HG03460 (cell line): Measurements from ENCODE around the gene NDUFA5.
A peak's percentile ranks its signal among the peaks of the same experiment; 100 is the strongest.
"Not testable (repeated sequence)": the region's sequence is repeated elsewhere in the genome, so short reads cannot be mapped to it uniquely, and the experiment has no call there.

Experiments
- ATAC-seq: cut with Tn5 transposase; IDR thresholded peaks from one replicate; pipeline ENCODE4 v1.9.1; 2021; ENCODE audit not compliant: unreplicated experiment

Gene NDUFA5

DNA sequence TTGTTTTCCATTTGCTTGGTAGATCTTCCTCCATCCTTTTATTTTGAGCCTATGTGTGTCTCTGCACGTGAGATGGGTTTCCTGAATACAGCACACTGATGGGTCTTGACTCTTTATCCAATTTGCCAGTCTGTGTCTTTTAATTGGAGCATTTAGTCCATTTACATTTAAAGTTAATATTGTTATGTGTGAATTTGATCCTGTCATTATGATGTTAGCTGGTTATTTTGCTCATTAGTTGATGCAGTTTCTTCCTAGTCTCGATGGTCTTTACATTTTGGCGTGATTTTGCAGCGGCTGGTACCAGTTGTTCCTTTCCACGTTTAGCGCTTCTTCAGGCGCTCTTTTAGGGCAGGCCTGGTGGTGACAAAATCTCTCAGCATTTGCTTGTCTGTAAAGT, 31.1 kb downstream of the NDUFA5 start:
- not testable (repeated sequence) for ATAC-seq

DNA sequence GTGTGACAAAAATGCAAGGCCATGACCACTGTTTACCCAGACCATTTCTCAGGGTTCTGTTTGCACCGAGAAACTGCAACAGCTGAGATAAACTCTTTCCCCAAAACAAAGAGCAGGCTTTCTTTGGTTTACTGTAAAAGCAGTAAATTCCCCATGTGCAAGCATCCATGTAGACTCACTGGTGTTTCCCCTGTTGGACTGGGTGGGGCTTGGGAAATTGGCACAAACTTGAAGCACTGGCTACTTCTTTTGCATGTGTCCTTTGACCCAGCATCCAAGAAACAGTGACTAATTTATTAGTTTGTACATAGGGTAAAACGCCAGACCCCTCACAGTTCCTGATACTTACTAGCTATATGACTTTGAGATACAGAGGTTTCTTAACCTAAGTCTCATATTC, 35.6 kb downstream of the NDUFA5 start:
- no peak for ATAC-seq

DNA sequence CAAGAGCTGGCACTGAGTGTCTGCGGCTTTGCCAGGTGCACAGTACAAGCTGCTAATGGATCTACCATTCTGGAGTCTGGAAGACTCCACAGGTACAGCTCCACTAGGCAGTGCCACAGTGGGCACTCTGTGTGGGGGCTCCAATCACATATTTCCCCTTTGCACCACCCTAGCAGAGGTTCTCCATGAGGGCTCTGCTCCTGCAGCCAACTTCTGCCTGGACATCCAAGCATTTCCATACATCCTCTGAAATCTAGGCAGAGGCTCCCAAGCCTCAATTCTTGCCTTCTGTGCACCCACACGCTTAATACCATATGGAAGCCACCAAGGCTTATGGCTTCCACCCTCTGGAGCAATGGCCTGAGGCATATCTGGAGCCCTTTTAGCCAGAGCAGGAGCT, 52.4 kb downstream of the NDUFA5 start:
- no peak for ATAC-seq

DNA sequence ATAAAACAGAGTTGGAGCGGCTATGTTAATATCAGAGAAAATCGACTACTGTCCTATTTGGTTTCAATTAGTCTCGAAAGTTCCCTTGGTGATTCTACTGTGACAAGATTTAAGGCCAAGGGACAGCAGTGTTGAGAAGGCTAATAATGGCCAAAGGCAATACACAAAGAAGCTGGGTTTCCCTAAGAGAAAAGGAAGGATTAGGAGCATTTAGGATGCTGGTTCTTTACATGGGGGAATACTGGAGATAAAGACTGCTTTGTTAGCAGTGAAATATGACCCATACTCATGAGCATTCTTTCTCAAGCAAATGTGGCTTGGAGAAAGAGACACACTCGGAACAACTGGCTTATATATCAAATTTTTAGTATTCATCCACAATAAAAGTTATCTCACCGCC, 55.4 kb downstream of the NDUFA5 start:
- no peak for ATAC-seq

DNA sequence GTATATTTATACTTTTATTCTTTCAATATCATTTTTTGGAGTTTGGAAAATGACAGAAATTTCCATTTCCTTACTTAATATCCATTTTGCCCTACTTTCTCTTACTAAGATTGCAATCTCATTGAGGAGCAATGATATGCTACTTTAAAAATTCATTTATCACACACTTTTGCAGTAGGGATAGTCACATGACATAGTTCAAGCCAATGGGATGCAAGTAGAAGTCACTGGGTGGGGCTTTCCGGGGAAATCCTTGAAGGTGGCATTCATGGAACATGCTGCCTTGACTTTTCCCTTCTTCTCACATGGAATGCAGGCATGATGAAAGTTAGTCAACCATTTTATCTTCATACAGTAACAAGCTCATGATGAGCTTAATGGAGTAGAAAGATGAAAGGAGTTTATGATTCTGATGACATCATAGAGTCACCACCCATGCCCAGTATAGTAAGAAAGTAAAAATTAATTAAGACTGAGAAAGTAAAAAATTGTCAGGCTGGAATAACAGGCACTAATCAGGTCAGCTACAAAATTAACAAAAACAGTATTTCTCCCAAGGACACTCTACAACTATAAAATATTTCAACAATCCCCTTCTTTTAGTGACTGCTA, 56.6 kb downstream of the NDUFA5 start:
- ATAC-seq, result no peak

DNA sequence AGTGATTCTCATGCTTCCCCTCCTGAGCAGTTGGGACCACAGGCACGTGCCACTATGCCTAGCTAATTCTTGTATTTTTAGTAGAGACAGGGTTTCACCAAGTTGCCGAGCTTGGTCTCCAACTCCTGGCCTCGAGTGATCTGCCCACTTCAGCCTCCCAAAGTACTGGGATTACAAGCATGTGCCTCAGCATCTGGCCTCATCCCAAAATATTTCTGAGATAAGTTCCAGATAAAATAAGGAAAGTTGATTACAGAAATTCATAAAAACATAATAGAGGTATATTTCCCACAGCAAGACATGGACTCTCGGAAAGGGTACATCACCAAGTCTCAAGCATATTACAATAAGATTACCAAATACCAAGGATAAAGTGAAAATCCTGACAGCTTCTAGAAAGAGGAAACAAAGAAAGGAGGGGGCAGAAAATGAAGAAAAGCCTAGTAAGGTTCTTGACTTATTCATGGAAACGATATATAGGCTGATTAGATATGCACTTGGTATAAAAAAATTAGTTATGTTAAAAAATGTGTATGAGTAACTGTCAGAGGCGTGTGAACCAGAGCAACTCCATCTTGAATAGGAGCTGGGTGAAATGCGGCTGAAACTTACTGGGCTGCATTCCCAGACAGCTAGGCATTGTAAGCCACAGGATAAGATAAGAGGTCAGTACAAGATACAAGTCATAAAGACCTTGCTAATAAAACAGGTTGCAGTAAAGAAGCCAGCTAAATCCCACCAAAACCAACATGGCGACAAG, 58.2 kb downstream of the NDUFA5 start:
- no peak for ATAC-seq

DNA sequence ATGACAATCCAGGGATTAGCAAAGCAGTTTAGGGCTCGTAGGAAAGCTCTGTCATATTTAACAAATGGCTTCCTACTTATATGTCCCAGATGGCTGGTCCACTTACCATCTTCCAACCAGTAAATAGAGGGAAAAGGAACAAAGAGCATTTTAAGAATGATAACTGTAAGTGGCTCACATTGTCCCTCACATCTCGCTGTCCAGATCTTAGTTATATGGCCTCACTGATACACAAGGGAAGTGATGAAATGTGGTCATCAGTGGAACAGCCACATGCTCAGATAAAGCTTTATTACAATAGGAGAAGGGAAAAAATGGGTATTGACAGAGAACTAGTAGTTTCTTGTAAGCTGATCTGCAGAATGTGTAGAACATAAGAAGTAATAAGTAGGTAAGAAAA, 59.0 kb downstream of the NDUFA5 start:
- ATAC-seq, result no peak

DNA sequence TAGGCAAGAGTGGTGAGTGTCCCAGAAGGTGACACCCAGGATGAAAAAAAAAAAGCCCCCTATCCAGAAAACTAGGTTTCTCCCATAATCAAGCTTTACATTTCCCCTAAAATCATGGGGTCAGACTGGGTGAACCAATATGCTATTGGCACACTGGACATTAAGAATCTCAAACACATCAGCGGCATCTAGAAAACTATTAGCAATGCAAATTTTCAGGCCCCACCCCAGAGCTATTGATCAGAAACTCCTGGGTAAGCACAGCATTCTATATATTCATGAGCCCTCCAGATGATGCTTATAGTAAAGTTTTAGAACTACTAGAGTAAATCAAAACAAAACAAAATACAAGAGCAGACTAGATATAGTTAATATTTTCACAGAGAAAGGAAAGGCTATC, 59.6 kb downstream of the NDUFA5 start:
- no peak for ATAC-seq

DNA sequence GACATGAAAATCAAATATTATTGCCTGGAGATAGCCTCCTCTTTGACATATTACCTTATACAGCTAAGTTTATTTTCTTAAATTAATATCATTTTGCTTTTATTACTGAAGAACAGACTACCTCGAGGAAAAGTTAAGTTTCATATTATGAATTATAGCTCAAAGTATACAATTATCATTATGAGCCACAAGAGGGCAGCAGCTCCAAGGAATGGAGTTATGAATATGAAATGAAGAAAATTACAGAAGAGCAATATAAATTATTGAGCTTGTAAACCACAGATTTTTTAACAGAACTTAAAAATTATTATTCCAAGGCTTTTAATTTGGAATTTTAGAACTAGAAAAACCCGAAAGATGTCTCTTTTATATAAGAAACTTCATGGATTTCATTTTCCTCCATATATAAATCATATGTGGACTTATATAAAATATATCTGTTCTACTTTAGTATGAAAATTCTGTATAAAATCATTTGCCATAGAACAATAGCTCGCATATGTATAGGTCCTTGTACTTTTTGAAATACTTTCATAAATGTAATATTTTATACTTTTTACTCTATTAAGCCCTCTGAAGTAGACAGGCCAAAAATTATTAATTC, 63.3 kb downstream of the NDUFA5 start:
- peak; percentile 66 for ATAC-seq

DNA sequence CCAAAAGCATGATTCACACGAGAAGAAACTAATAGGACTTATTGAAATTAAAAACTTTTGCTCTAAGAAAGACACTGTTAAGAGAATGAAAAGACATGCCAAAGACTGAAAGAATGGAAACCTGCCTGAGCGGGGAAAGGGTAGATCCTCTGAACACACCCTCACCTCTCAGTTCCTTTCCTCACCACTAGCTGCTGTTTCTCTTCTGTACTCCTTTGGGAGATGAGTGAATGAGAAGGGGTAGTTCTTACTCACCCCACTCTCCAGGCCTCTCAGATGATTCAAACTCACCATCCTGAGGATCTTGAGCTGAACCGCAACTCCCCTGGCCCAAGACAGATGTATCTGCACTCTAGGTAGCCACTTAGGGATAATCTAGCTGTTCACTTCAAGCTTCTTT, 65.1 kb downstream of the NDUFA5 start:
- ATAC-seq, result peak; percentile 61
